NB4 (cell line): Measurements from ENCODE around the gene ANKRD24.

ENCODE experiments used
- DNase-seq: peaks from one replicate; pipeline ENCODE4 v3.0.0; 2010; ENCODE audit warnings: low read depth
- H3K4me3 ChIP-seq: one replicate; pipeline ENCODE4 v1.5.1; 2011; ENCODE audit warnings: mild to moderate bottlenecking, low read depth, low read length, moderate library complexity
- MYC ChIP-seq: IDR thresholded peaks from 2 replicates; pipeline ENCODE4 v1.6.1; 2011; ENCODE audit warnings: low read depth, low read length
- POLR2A ChIP-seq: IDR thresholded peaks from 2 replicates; pipeline ENCODE4 v1.6.1; 2011; ENCODE audit warnings: mild to moderate bottlenecking; ENCODE audit not compliant: insufficient read length; ENCODE audit errors: extremely low read depth
- TF ChIP-seq, protein P1 (sequence below): IDR thresholded peaks from 2 replicates; pipeline ENCODE4 v1.6.1; 2011; ENCODE audit warnings: low read depth, low read length
- TF ChIP-seq, protein P2 (sequence below): IDR thresholded peaks from one replicate; pipeline ENCODE4 v1.5.1; 2012; ENCODE audit warnings: low read depth, low read length

The ANKRD24 gene

DNA sequence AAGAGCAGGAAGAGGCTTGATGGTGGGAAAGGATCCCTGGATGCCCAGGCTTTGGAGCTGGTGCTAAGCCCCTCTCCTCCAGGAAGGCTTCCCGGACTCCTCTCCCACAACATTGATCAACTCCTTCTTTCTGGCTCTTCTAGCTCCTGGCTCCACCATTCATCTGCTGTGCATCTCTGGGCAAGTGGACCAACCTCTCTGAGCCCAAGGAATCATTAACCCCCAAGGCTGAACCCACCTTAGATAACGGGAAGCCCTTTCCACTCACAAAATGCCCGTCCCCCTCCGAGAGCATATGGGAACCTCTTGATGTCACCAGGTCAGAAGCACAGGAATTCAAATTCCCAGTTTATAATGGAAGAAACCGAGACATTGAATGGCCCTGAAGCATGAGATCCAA, 5.3 kb upstream of the ANKRD24 start:
- H3K4me3 ChIP-seq: no peak overlapping the region
- TF ChIP-seq POLR2A: no peak
- TF ChIP-seq, protein P1, sequence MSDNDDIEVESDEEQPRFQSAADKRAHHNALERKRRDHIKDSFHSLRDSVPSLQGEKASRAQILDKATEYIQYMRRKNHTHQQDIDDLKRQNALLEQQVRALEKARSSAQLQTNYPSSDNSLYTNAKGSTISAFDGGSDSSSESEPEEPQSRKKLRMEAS: no peak
- TF ChIP-seq, protein P2, sequence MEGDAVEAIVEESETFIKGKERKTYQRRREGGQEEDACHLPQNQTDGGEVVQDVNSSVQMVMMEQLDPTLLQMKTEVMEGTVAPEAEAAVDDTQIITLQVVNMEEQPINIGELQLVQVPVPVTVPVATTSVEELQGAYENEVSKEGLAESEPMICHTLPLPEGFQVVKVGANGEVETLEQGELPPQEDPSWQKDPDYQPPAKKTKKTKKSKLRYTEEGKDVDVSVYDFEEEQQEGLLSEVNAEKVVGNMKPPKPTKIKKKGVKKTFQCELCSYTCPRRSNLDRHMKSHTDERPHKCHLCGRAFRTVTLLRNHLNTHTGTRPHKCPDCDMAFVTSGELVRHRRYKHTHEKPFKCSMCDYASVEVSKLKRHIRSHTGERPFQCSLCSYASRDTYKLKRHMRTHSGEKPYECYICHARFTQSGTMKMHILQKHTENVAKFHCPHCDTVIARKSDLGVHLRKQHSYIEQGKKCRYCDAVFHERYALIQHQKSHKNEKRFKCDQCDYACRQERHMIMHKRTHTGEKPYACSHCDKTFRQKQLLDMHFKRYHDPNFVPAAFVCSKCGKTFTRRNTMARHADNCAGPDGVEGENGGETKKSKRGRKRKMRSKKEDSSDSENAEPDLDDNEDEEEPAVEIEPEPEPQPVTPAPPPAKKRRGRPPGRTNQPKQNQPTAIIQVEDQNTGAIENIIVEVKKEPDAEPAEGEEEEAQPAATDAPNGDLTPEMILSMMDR: no peak
- no peak for DNase-seq

DNA sequence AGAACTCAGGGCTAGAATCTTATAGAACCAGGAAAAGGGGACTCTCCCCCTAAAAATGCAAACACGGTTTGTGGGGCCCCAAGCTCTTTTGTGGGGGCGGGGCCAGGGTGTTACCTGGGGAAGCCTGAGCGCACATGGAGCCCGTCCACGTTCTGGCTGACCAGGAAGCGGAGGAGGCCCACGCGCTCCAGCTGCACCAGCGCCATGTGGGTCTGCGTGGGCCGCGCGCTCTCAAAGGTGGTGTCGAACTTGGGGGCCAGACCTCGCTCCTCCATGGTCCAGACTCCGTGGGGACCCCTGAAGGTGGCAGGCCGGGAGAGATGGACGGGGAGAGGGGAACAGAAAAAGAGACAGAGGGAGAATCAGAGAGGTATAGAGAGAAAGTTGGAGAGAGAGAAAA, 3.5 kb upstream of the ANKRD24 start:
- TF ChIP-seq POLR2A (no peak), MYC (no peak)
- TF ChIP-seq, protein P2: no peak
- TF ChIP-seq, protein P1: no peak
- DNase-seq: no peak

DNA sequence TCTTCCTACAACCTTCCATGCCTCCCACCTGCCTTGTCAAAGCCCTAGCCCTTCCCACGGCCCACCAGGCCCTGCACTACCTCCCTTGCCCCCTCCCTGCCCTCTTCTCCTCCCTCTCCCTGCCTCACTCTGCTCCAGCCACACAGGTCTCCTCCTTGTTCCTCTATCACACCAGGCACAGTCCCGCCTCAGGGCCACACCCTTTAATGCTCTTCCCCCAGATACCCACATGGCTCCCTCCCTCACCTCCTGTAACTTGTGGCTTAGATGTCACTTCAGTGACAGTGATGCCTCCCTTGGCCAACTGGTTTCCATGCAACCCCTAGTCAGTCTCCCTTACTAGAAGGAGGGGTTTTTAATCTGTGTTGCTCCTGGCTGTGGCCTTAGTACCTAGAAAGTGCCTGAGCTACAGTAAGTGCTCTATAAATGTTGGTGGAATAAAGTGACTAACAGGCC, 1.4 kb upstream of the ANKRD24 start:
- no peak overlapping the region for H3K4me3 ChIP-seq
- TF ChIP-seq, protein P1: no peak
- no peak for TF ChIP-seq MYC
- no peak for TF ChIP-seq POLR2A
- TF ChIP-seq, protein P2: no peak
- no peak for DNase-seq

More for the DNA sequence above, 3.5 kb upstream of the ANKRD24 start:
- H3K4me3 ChIP-seq: no peak overlapping the region

DNA sequence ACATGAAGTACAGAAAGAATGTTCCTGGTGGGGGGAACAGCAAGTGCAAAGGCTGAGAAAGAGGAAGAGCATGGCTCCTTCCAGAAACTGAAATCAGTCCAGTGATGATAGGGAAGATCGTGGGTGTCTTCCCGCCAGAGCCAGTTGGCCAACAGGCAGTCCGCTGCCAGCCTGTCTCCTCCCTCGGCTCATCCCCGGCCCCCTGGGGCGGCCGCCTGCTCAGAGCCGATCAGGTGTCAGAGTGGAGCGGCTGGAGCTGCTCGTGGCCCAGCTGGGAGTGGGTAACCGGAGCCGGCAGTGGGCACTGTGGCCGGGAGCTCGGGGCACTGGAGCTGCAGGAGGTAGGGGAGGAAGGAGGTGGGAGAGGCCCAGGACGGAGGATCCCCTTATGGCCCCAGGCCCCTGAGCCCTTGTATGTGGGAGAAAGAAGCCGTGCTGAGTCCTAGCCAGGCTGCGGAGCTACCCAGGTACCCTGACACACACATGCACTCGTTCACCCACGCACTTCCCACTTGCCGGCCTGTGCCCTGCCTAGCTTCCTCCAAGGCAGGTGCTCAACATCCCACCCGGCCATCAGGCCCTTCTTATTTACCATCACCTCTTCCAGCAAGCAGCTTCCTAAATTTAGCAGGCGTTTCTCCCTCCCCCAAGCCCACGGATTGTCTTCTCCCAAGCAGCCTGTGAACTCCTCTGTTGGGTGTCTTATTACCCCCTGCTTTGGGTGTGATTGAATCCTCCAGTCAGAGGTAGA, 1.7 kb downstream of the ANKRD24 start:
- no peak overlapping the region for H3K4me3 ChIP-seq
- peak; percentile 38 for DNase-seq
- TF ChIP-seq, protein P1: no peak
- TF ChIP-seq POLR2A (no peak), MYC (no peak)
- TF ChIP-seq, protein P2: no peak

DNA sequence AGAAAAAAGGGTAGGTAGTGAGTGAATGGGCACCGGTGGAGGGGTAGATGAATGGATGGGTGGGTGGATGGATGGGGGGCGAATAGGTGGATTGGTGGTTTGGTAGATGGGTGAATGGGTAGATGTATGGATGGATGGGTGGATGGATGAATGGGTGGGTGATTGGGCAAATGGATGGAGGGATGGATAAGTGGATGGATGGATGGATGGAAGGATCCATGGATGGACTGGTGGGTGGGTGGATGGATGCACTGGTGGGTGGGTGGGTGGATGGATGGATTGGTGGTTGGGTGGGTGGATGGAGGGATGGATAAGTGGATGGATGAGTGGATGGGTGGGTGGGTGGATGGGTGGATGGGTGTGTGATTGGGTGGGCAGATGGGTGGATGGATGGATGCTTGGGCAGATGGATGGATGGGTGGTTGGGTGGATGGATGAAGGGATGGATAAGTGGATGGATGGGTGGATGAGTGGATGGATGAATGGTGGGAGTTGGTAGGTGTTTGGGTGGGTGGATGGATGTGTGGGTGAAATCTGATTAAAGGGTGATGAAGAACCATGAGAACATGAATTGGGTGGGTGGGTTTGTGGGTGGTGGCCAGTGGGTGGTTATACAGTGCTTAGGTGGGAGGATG, 2.3 kb downstream of the ANKRD24 start:
- no peak for DNase-seq

More for the DNA sequence above, 2.3 kb downstream of the ANKRD24 start:
- TF ChIP-seq MYC (no peak), POLR2A (no peak)
- TF ChIP-seq, protein P2: no peak
- TF ChIP-seq, protein P1: no peak
- no peak overlapping the region for H3K4me3 ChIP-seq
